Left cardiac atrium (tissue), 4 donors: ENCODE results near the gene MBOAT1. TPM values are rescaled to one million over a fixed set of nuclear protein-coding genes. Genes with fewer than 3 reads are reported as not detected.
A peak's percentile ranks its signal among the peaks of the same experiment; 100 is the strongest.
"Not testable (repeated sequence)": the region's sequence is repeated elsewhere in the genome, so short reads cannot be mapped to it uniquely, and the experiment has no call there.

ENCODE experiments used
- ATAC-seq, 2 donors: fragments of 200-7000 bp; cut with Tn5 transposase; one replicate each; pipeline ENCODE4 v1.9.1; 2020; ENCODE audit warnings: mild to moderate bottlenecking in 2 of 2, moderate library complexity in 2 of 2
- DNase-seq: peaks from one replicate; pipeline ENCODE4 v3.0.0-alpha.2; 2020
- intact Hi-C, 2 donors: fragments of 100-400 bp; cut with DNase I; formaldehyde crosslinking; loops; one replicate each; pipeline versions ENCODE4 v1.14.1 to v1.15.1; 2022 to 2023
- long read RNA-seq: library from polyadenylated mRNA; unstranded; transcript quantifications from one replicate; pipeline ENCODE4 v2.0.0, GENCODE V29; 2021
- total RNA-seq, 2 donors: library from RNA; stranded (reverse); fragmentation: NEBNext Ultra II Directional; extraction: Animal tissue kit (Norgen Biotek cat#: 25700); gene quantifications; one replicate each; pipeline ENCODE4 v1.2.1, GENCODE V29; 2021
- donor health status: DM: no; HTN: yes; CAD: no.
- donor health status: DM: no; HTN: yes; CAD: no; lungs with severe emphysema.
- donor health status: DM: yes; HTN: yes; CAD: no.
- donor health status: Dilated cardiomyopathy.

Gene MBOAT1, protein sequence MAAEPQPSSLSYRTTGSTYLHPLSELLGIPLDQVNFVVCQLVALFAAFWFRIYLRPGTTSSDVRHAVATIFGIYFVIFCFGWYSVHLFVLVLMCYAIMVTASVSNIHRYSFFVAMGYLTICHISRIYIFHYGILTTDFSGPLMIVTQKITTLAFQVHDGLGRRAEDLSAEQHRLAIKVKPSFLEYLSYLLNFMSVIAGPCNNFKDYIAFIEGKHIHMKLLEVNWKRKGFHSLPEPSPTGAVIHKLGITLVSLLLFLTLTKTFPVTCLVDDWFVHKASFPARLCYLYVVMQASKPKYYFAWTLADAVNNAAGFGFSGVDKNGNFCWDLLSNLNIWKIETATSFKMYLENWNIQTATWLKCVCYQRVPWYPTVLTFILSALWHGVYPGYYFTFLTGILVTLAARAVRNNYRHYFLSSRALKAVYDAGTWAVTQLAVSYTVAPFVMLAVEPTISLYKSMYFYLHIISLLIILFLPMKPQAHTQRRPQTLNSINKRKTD
- 1 to 10 TPM; 5.1 to 6.1 TPM for total RNA-seq
- long read RNA-seq, partial matches to known transcripts, result 0 of 2 reads
- long read RNA-seq, other reads (novel, unspliced or antisense), result 2 of 2 reads

DNA sequence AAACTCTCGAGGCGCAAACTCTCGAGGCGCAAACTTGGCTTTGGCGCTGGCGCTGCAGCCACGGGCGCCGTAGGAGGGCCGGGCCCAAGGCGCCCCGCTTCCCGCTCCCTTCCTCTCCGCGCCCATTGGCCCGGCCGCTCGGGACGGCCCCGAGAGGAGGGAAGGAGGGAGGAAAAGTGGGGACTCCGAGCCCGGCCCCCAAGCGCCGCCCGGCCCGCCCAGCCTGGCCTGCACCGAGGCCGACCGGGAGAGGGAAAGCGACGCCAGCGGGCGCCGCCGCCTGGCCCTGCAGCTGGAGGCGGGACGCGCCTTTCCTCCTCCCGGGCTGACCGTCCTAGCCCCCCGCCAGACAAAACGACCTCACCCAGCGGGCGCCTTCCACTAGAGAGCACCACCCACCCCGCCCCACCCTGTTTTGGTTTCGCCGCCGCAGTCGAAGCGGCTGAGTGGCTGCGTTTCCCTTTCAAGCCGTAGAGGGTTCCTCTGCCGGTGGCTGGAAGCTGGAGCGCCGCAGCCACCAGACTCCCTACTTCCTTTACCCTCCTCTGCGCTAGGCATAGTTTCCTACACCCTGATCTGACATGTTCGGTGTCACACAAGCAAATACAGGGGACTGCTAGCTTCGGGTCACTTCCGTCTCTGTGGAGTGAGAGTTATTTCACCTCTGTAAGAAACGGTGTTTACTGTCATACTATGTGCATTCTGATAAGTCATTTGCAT, at the start of gene MBOAT1:
Gene MBOAT1, minus strand, starts transcription at position 78 of the 720 bp plus-strand sequence. CDS start 235 bp downstream, outside the sequence.
- intact Hi-C loops, result loop anchor here in 1 of 2 donors (10.0 kb wide), 1 partner anchor 88 kb away; no protein-coding TSS in a partner anchor

DNA sequence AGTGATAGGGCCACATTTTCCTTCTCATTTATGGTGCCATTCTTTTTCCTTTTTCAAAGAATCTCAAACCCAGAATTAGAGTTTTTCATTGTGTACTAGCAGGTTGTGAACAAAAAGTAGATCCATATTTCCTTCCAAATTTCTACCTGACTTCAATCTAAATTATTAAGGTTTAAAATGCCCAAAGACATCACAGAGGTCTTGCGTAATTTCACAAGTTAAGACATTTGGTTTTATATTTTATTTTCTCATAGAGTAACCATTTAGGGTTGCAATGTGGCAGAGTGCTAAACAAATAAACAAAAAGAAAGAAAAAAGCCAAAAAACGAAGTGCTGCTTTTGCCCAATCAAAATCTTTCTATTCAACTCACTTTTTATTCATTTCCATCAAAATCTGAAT, 49.4 kb upstream of the MBOAT1 start:
- no peak for DNase-seq
- intact Hi-C loops, result no loop called here
- ATAC-seq, result no peak

More for the DNA sequence above, at the start of gene MBOAT1:
- peak; percentile 94 for DNase-seq
- peak; percentile 98 to 99 for ATAC-seq

DNA sequence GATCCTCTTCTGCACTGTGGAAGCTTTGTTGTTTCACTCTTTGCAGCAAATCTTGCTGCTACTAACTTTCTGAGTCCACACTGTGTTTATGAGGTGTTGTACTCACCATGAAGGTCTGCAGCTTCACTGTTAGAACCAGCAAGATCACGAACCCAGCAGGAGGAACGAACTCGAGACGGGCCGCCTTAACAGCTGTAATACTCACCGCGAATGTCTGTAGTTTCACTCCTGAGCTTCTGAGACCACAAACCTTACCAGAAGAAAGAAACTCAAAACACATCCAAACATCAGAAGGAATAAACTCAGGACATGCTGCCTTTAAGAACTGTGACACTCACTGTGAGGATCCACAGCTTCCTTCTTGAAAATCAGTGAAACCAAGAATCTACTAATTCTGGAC, 48.1 kb upstream of the MBOAT1 start:
- intact Hi-C loops, result no loop called here
- DNase-seq (no peak), ATAC-seq (no peak)

DNA sequence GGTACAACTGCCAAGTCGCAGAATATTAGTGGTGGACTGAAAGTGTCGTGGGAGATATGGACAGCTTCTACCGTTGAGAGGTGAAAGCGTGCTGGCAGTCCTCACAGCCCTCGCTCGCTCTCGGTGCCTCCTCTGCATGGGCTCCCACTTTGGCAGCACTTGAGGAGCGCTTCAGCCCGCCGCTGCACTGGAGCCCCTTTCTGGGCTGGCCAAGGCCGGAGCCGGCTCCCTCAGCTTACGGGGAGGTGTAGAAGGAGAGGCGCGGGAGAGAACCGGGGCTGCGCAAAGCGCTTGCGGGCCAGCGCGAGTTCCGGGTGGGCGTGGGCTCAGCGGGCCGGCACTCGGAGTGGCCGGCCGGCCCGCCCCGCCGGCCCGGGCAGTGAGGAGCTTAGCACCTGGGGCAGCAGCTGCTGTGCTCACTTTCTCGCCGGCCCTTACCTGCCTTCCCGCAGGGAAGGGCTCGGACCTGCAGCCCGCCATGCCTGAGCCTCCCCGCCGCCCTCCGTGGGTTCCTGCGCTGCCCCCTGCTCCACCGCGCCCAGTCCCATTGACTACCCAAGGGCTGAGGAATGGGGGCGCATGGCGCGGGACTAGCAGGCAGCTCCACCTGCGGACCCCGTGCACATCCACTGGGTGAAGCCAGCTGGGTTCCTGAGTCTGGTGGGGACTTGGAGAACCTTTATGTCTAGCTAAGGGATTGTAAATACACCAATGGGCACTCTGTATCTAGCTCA, 47.2 kb upstream of the MBOAT1 start:
- DNase-seq (no peak), ATAC-seq (no peak)
- intact Hi-C loops, result no loop called here

DNA sequence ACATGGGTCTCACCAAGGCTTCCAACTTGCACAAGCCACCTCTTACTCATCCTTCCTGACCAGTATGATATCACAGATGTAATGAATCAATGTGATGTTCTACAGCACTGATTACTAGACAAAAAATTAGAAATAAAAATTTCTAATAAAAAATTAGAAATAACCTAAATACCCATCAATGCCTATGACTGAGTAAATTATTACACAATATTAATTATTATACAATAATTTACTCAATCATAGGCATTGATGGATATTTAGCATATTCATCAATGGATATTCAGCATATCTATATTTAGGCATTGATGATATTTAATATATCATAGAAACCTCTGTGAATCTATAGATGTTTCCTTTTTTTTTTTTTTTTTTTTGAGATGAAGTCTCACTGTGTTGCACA, 43.2 kb upstream of the MBOAT1 start:
- intact Hi-C loops, result no loop called here
- no peak for ATAC-seq
- DNase-seq, result no peak

DNA sequence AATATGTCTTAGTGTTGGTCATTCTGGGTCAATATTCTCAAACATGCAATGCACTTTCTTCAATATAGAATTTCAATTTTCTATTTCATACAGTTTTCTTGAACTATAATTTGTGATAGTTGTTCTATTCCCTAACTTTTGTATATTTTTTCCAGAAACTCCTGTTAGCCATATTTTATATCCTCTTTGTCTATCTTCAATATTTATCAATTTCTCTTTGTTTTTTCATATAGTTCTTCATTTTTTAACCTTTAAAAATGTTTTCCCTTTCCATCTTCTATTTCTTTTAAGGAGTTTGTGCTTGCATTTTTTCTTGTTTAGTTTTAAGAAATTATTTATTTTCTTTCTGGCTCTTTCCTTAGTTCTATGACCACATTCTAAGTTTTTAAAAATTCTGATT, 42.0 kb upstream of the MBOAT1 start:
- DNase-seq, result no peak
- intact Hi-C loops, result no loop called here
- no peak for ATAC-seq

DNA sequence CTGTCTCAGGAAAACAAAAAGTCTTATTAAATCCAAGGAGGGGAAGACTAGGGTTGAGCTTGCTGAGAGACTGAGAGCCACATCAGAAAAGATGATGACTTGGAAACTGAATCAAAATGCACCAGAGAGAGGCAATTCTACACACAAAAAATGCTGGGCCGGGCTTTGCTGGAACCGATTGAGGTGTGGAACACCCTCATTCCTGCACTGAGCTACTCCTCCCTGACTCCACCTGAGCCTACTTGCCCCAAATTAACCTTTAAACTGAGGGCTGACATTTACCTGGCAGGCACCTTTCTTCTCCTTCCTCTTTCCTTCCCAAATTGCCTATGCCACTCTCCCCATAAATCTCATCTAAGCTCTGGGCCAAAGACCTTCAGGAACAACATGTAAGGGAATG, 40.8 kb upstream of the MBOAT1 start:
- DNase-seq, result no peak
- intact Hi-C loops, result no loop called here
- no peak for ATAC-seq

DNA sequence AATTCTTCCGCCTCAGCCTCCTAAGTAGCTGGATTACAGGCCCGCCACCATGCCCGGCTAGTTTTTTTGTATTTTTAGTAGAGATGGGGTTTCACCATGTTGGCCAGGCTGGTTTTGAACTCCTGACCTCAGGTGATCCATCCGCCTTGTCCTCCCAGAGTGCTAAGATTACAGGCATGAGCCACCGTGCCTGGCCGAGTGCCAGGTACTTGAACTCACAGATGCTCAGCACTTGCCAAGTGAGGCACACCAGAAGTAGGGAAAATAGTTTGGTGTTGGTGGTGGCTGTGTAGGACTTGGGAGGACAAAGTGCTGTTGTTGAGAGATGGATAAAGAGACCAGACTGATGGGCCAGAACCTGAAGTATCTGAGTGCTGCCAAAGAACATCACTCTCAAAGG, 40.0 kb upstream of the MBOAT1 start:
- intact Hi-C loops, result no loop called here
- DNase-seq (no peak), ATAC-seq (no peak)

DNA sequence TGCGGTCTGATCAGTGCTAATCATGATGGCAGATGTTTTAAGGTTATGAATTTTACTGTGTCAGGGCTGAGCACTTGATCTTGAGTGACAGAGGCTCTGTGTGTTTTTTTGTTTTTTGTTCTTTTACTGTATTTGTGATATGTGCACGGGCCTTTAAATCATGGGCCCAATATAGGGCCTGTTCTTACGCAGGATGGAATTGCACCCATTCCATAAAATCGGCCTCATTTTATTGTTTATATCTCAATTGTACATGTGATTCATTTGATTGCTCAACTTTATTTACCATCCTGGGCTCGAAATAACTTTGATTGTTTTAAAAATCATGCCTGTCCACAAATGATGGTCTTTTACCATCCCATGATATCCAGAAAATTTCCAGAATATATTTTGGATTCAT, 39.3 kb upstream of the MBOAT1 start:
- no peak for DNase-seq
- intact Hi-C loops, result no loop called here
- no peak for ATAC-seq

DNA sequence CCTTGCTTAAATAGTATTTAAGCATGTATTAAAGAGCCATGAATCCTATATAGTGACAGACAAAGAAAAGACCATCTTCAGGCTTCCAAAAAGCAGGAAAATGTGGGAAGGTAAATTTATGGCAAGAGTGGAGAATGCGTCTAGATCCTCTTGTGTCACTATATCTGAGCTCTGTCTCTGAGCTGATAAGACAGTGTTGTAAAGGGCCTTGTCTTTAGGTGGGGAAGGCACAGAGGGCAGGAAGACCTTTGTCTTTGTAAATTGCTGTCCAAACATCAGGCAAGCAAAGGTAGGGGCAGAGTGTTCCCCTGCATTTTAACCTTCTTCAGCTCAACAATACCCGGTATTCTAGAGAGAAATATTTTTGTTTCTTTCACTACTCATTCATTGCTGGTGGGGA, 33.9 kb upstream of the MBOAT1 start:
- intact Hi-C loops, result no loop called here
- DNase-seq (no peak), ATAC-seq (no peak)

DNA sequence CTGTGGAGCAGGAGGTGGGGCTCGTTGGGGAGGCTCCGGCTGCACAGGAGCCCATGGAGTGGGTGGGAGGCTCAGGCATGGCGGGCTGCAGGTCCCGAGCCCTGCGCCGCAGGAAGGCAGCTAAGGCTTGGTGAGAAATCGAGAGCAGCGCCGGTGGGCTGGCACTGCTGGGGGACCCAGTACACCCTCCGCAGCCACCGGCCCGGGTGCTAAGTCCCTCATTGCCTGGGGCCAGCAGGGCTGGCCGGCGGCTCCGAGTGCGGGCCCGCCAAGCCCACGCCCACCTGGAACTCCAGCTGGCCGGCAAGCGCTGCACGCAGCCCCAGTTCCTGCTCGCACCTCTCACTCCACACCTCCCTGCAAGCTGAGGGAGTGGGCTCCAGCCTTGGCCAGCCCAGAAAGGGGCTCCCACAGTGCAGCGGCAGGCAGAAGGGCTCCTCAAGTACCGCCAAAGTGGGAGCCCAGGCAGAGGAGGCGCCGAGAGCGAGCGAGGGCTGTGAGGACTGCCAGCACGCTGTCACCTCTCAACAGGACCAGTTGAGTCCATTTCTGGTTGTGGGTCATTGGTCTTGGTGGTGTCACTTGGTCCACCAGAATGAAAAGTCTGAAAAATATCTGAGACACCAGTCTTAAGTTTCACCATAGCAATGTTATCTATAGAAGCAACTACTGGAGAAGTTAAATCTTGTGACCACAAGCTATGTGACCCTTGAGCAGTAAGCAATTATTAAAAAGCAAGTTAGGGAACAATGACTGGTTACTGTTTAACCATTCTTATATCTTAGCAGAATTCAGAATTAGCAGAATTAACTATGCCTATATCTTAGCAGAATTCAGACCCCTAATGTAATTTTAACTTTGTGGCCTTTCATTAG, 32.8 kb upstream of the MBOAT1 start:
- DNase-seq, ATAC-seq, intact Hi-C loops: not testable (repeated sequence)

DNA sequence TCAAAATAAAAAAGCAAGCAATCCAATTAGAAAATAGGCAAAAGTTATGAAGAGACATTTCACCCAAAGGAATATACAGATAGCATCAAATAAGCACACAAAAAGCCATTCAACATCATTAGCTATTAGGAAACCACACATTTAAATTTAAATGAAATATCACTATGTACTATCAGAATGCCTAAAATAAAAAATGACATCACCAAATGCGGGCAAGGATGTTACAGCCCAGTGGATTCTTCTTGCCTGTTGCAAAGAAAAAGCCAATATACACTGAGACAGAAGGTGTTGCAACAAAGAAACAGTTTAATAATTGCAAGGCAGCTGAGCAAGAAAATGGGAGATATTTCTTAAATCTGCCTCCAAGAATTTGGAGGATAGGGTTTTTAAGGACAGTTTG, 31.0 kb upstream of the MBOAT1 start:
- DNase-seq, result no peak
- ATAC-seq, result no peak
- intact Hi-C loops, result no loop called here

DNA sequence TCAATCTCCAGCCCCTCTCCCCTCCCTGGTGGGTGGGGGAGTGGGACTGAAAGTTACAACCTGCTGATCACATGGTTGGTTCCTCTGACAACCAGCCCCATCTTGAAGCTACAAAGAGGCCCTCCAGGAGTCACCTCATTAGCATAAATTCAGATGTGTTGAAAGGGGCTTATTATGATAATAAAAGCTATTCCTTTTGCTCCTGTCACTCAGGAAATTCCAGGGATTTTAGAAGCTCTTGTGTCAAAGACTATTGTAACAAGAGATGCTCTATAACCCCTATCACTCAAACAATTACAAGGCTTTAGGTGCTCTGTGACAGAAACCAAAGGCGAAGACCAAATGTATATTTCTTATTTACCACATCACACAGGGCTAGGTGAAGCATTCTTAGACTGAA, 30.1 kb upstream of the MBOAT1 start:
- intact Hi-C loops, result no loop called here
- ATAC-seq (no peak), DNase-seq (no peak)

DNA sequence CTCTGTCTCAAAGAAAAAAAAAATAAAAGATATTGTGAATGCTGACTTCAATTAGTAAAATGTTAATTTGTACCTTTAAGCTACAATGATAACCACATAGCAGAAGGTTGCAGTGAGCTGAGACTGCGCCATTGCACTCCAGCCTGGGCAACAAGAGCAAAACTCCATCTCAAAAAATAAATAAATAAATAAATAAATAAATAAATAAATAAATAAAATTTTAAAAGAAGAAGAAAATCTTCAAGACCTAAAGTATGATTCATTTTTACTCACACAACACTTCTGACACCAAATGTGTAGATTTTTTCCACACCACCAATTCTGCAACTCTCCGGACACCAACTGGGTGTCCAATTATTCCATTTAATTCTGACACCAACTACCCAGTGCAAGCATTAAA, 28.8 kb upstream of the MBOAT1 start:
- ATAC-seq (no peak), DNase-seq (no peak)
- intact Hi-C loops, result no loop called here

DNA sequence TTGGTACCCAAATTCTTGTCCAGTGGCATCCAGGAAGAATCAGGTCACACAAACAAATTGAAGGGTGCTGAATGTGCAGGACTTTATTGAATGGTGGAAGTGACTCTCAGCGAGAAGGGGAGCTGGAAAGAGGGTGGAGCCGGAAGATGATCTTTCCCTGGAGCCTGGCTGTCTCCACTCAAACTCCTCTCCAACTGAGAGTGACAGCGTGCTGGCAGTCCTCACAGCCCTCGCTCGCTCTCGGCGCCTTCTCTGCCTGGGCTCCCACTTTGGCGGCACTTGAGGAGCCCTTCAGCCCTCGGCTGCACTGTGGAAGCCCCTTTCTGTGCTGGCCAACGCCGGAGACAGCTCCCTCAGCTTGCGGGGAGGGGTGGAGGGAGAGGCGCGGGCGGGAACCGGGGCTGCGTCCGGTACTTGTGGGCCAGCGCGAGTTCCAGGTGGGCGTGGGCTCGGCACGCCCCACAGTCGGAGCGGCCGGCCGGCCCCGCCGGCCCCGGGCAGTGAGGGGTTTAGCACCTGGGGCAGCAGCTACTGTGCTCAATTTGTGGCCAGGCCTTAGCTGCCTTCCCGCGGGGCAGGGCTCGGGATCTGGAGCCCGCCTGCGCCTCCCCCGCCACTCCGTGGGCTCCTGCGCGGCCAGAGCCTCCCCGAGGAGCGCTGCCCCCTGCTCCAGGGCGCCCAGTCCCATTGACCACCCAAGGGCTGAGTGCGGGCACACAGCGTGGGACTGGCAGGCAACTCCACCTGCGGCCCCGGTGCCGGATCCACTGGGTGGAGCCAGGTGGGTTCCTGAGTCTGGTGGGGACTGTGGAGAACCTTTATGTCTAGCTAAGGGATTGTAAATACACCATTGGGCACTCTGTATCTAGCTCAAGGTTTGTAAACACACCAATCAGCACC, 26.7 kb upstream of the MBOAT1 start:
- no peak for DNase-seq
- peak; percentile 36 to 38 for ATAC-seq
- intact Hi-C loops, result no loop called here

DNA sequence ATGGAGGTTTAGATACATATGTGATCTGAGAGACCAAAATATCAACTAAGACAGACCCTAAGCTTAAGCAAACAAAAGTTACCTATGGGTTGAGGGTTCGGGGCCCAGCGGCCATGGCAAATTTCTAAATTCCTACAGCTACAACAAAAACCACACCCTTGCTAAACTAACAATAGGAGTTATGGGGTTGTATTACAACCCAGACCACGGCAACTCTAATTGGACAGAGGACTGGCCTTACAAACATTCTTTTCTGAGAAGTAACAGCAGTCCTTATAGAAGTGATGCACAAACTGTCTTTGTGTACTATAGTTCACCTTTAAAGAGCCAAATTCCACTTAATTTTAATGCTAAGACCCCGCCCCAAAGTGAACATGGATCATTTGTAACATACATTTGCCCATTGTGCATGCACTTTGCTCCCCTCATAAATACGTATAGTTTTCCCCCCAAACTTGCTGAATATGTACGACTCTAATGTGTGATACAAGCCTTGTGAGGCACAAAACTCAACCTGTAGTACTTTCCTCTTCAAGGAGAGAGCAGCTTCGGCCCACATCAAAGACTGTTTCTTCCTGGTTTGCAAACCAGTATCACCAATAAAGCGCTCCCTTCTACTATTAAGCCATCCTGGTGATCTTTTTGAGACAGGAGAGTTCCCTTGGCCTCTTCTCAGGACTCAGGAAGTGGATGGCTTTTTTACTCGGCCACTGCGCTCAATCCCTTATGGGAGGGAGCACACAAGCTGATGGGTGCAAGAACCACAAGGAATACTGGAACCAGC, 25.6 kb upstream of the MBOAT1 start:
- intact Hi-C loops, result no loop called here
- no peak for DNase-seq
- ATAC-seq, result no peak
